Measurements from ENCODE around the gene ALK.

Gene ALK

DNA sequence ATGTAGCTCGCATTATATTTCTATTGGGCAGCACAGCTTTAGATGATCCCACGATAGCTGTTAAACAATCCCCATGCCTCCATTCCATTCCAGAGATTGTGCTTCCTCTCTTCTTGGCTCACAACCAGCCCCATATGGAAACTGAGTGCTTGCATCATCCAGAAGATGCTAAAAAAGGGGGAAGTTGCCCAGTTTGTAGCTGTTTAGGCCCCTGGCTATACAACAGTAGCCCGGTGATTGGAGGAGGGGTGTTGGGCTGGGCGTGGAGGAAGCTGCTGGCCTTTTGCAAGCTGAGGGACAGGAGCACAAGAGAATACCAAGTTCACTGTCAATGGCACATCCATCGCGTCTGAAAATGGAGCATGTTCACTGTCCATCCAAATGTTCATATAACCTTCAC lies 360.2 kb downstream of the ALK start:
- Histone ChIP-seq H3K79me2 (ENCODE audit: insufficient read depth, low read length) (no peaks in the 10 kb centered on the region), H3K4me1 (ENCODE audit: insufficient read depth, low read length) (no peaks in the 10 kb centered on the region), H2AFZ (ENCODE audit: low read depth, low read length) (no peak overlapping the region), H3K4me2 (ENCODE audit: insufficient read depth, low read length) (no peak overlapping the region), H3K36me3 (ENCODE audit: insufficient read depth, low read length) (no peaks in the 10 kb centered on the region), H3K4me3 (ENCODE audit: low read depth in 1 of 2, low read length in 2 of 2) (no peak overlapping the region), H3K9me3 (ENCODE audit: insufficient read depth, low read length, severe bottlenecking) (no peaks in the 10 kb centered on the region), H3K27me3 (ENCODE audit: insufficient read depth, low read length, poor library complexity) (no peaks in the 10 kb centered on the region), H3K9ac (ENCODE audit: low read depth, low read length) (no peak overlapping the region), H4K20me1 (ENCODE audit: insufficient read depth, low read length) (no peaks in the 10 kb centered on the region), H3K27ac (ENCODE audit: low read length) (no peak overlapping the region)
- no peak for TF ChIP-seq EZH2 (IDR thresholded peaks at IDR 0.05; ENCODE audit: borderline replicate concordance, low read depth, low read length, severe bottlenecking)
- TF ChIP-seq, protein P1, sequence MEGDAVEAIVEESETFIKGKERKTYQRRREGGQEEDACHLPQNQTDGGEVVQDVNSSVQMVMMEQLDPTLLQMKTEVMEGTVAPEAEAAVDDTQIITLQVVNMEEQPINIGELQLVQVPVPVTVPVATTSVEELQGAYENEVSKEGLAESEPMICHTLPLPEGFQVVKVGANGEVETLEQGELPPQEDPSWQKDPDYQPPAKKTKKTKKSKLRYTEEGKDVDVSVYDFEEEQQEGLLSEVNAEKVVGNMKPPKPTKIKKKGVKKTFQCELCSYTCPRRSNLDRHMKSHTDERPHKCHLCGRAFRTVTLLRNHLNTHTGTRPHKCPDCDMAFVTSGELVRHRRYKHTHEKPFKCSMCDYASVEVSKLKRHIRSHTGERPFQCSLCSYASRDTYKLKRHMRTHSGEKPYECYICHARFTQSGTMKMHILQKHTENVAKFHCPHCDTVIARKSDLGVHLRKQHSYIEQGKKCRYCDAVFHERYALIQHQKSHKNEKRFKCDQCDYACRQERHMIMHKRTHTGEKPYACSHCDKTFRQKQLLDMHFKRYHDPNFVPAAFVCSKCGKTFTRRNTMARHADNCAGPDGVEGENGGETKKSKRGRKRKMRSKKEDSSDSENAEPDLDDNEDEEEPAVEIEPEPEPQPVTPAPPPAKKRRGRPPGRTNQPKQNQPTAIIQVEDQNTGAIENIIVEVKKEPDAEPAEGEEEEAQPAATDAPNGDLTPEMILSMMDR (IDR thresholded peaks at IDR 0.05; ENCODE audit: borderline replicate concordance, extremely low read depth, low read length, poor library complexity, severe bottlenecking), result no peak
- ATAC-seq (ENCODE audit: insufficient read depth, low read depth) (no peak), DNase-seq (no peak)

DNA sequence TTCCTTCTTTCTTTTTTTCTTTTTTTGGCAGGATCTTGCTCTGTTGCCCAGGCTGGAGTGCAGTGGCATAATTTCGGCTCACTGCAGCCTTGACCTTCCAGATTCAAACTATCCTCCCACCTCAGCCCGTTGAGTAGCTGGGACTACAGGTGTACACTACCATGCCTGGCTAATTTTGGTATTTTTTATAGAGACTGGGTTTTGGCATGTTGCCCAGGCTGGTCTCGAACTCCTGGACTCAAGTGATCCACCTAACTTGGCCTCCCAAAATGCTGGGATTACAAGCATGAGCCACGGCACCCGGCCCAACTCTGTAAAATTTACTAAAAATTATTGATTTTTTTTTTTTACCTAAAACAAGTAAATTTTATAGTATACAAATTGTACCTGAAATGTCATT lies 360.8 kb downstream of the ALK start:
- Histone ChIP-seq H3K27ac (ENCODE audit: low read length) (no peak overlapping the region), H3K9me3 (ENCODE audit: insufficient read depth, low read length, severe bottlenecking) (no peaks in the 10 kb centered on the region), H2AFZ (ENCODE audit: low read depth, low read length) (no peak overlapping the region), H3K79me2 (ENCODE audit: insufficient read depth, low read length) (no peaks in the 10 kb centered on the region), H3K9ac (ENCODE audit: low read depth, low read length) (no peak overlapping the region), H4K20me1 (ENCODE audit: insufficient read depth, low read length) (no peaks in the 10 kb centered on the region), H3K4me3 (ENCODE audit: low read depth in 1 of 2, low read length in 2 of 2) (no peak overlapping the region), H3K27me3 (ENCODE audit: insufficient read depth, low read length, poor library complexity) (no peaks in the 10 kb centered on the region), H3K4me2 (ENCODE audit: insufficient read depth, low read length) (no peak overlapping the region), H3K36me3 (ENCODE audit: insufficient read depth, low read length) (no peaks in the 10 kb centered on the region), H3K4me1 (ENCODE audit: insufficient read depth, low read length) (no peaks in the 10 kb centered on the region)
- no peak for TF ChIP-seq EZH2 (IDR thresholded peaks at IDR 0.05; ENCODE audit: borderline replicate concordance, low read depth, low read length, severe bottlenecking)
- TF ChIP-seq, protein P1 (IDR thresholded peaks at IDR 0.05; ENCODE audit: borderline replicate concordance, extremely low read depth, low read length, poor library complexity, severe bottlenecking), result no peak
- DNase-seq (no peak), ATAC-seq (ENCODE audit: insufficient read depth, low read depth) (no peak)

DNA sequence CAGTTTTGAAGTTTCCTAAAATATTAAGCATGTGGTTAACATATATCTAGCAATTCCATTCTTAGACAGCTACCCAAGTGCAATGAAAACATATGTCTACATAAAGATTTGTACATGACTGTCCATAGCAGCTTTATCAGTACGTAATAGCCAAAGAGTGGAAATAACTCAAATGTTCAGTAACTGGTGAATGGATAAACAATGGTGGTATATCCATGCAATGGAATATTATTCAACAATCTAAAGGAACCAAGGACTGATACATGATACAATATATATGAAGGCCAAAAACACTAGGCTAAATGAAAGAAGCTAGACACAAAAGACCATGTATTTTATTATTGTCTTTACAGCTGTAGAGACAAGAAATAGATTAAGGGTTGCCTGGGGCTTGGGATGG lies 361.4 kb downstream of the ALK start:
- no peaks in the 10 kb centered on the region for H3K36me3 ChIP-seq (ENCODE audit: insufficient read depth, low read length)
- no peaks in the 10 kb centered on the region for H3K79me2 ChIP-seq (ENCODE audit: insufficient read depth, low read length)
- TF ChIP-seq EZH2 (IDR thresholded peaks at IDR 0.05; ENCODE audit: borderline replicate concordance, low read depth, low read length, severe bottlenecking), result no peak
- TF ChIP-seq, protein P1 (IDR thresholded peaks at IDR 0.05; ENCODE audit: borderline replicate concordance, extremely low read depth, low read length, poor library complexity, severe bottlenecking), result no peak
- no peaks in the 10 kb centered on the region for H3K27me3 ChIP-seq (ENCODE audit: insufficient read depth, low read length, poor library complexity)
- H3K4me2 ChIP-seq (ENCODE audit: insufficient read depth, low read length), result no peak overlapping the region
- no peaks in the 10 kb centered on the region for H3K4me1 ChIP-seq (ENCODE audit: insufficient read depth, low read length)
- ATAC-seq (ENCODE audit: insufficient read depth, low read depth) (no peak), DNase-seq (no peak)
- no peaks in the 10 kb centered on the region for H3K9me3 ChIP-seq (ENCODE audit: insufficient read depth, low read length, severe bottlenecking)
- H3K4me3 ChIP-seq (ENCODE audit: low read depth in 1 of 2, low read length in 2 of 2), result no peak overlapping the region
- H3K27ac ChIP-seq (ENCODE audit: low read length), result no peak overlapping the region
- H3K9ac ChIP-seq (ENCODE audit: low read depth, low read length), result no peak overlapping the region
- no peak overlapping the region for H2AFZ ChIP-seq (ENCODE audit: low read depth, low read length)
- H4K20me1 ChIP-seq (ENCODE audit: insufficient read depth, low read length), result no peaks in the 10 kb centered on the region

DNA sequence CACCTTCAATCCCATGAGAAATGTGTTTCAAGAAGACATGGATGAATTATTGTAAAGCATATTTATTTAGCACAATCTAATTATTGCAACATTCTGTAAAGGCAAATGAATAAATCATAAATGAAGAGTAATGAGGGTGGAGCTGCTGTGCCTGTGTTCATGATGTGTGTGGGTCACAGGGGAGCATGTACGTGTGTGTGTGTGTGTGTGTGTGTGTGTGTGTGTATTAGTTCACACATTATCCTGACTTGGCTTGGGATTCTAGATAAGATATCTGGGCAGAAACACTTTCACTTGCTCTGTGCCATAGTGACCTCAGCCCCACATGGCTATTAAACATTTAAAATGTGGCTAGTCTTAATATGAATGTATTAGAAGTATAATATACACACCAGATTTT lies 361.8 kb downstream of the ALK start:
- H2AFZ ChIP-seq (ENCODE audit: low read depth, low read length), result no peak overlapping the region
- no peaks in the 10 kb centered on the region for H3K27me3 ChIP-seq (ENCODE audit: insufficient read depth, low read length, poor library complexity)
- H3K9me3 ChIP-seq (ENCODE audit: insufficient read depth, low read length, severe bottlenecking), result no peaks in the 10 kb centered on the region
- ATAC-seq (ENCODE audit: insufficient read depth, low read depth), result no peak
- no peak overlapping the region for H3K9ac ChIP-seq (ENCODE audit: low read depth, low read length)
- no peaks in the 10 kb centered on the region for H3K79me2 ChIP-seq (ENCODE audit: insufficient read depth, low read length)
- H3K4me2 ChIP-seq (ENCODE audit: insufficient read depth, low read length), result no peak overlapping the region
- no peak overlapping the region for H3K27ac ChIP-seq (ENCODE audit: low read length)
- DNase-seq, result no peak
- H3K4me3 ChIP-seq (ENCODE audit: low read depth in 1 of 2, low read length in 2 of 2), result no peak overlapping the region
- no peaks in the 10 kb centered on the region for H4K20me1 ChIP-seq (ENCODE audit: insufficient read depth, low read length)
- no peaks in the 10 kb centered on the region for H3K4me1 ChIP-seq (ENCODE audit: insufficient read depth, low read length)
- H3K36me3 ChIP-seq (ENCODE audit: insufficient read depth, low read length), result no peaks in the 10 kb centered on the region
- no peak for TF ChIP-seq EZH2 (IDR thresholded peaks at IDR 0.05; ENCODE audit: borderline replicate concordance, low read depth, low read length, severe bottlenecking)
- TF ChIP-seq, protein P1 (IDR thresholded peaks at IDR 0.05; ENCODE audit: borderline replicate concordance, extremely low read depth, low read length, poor library complexity, severe bottlenecking), result no peak

All from DND-41 (cell line).